A549 (cell line): ENCODE measurements around the gene MAX. TPM values are rescaled to one million over a fixed set of nuclear protein-coding genes. Genes with fewer than 3 reads are reported as not detected.

Experiments
- ATAC-seq, 2 experiments: fragments of 200-7000 bp in 1 of 2; fragments of >200 bp in 1 of 2; cut with Nextera tagmentation in 1 of 2; cut with Tn5 transposase in 1 of 2; 3 replicates each; pipeline versions ENCODE4 v1.8.0 to v1.9.1; 2018 to 2020; ENCODE audit warnings: mild to moderate bottlenecking in 1 of 2, moderate library complexity in 1 of 2
- CTCF ChIA-PET: fragments of 300-600 bp; sonication (Branson Sonifier 250); formaldehyde crosslinking; extraction: SDS; loops from one replicate; lab custom pipeline; 2021; ENCODE audit warnings: antibody characterized with exemption, inconsistent platforms; lab: Yijun Ruan, JAX
- POLR2A ChIA-PET: fragments of 350-600 bp; formaldehyde crosslinking; extraction: SDS; loops from one replicate; lab custom pipeline; 2021; ENCODE audit warnings: antibody characterized with exemption, inconsistent platforms; lab: Yijun Ruan, JAX
- DNase-seq, 2 experiments: peaks; one replicate each; pipeline versions ENCODE4 v3.0.0 to v3.0.0-alpha.2; 2011 to 2016; ENCODE audit warnings: low read depth in 1 of 2, low spot score in 1 of 2
- FAIRE-seq: peaks from 2 replicates; lab custom pipeline; 2011; peaks lifted over from hg19 to GRCh38; lab: Jason Lieb, UNC
- H3K27ac ChIP-seq, 2 experiments: fragments of >200 bp; sonication (Bioruptor Twin); formaldehyde crosslinking; 3 replicates each; pipeline ENCODE4 v1.5.1; 2016 to 2017
- H3K4me1 ChIP-seq: fragments of >200 bp; sonication (Bioruptor Twin); formaldehyde crosslinking; 3 replicates; pipeline ENCODE4 v1.6.1; 2016
- H3K4me2 ChIP-seq: fragments of >200 bp; sonication (Bioruptor Twin); formaldehyde crosslinking; 3 replicates; pipeline ENCODE4 v1.6.1; 2016
- H3K4me3 ChIP-seq: fragments of >200 bp; sonication (Bioruptor Twin); formaldehyde crosslinking; 3 replicates; pipeline ENCODE4 v1.5.1; 2016
- H3K9me3 ChIP-seq: fragments of >200 bp; sonication (Bioruptor Twin); formaldehyde crosslinking; 3 replicates; pipeline ENCODE4 v1.6.1; 2016
- BHLHE40 ChIP-seq: IDR thresholded peaks from 2 replicates; pipeline ENCODE4 v1.6.1; 2012; ENCODE audit warnings: low read depth, low read length, inconsistent platforms
- CBX8 ChIP-seq: fragments of 200-600 bp; sonication (generic); IDR thresholded peaks from 2 replicates; pipeline ENCODE4 v1.6.1; 2016
- EHF ChIP-seq: fragments of 250-450 bp; sonication (Bioruptor Pico); IDR thresholded peaks from 2 replicates; pipeline ENCODE4 v1.5.0; 2020; ENCODE audit warnings: mild to moderate bottlenecking
- EHMT2 ChIP-seq: fragments of 200-600 bp; sonication (generic); IDR thresholded peaks from 2 replicates; pipeline ENCODE4 v1.6.1; 2016; ENCODE audit warnings: antibody characterized with exemption, low read depth, mild to moderate bottlenecking, moderate library complexity
- EP300 ChIP-seq, 2 experiments: fragments of >200 bp; sonication (Bioruptor Twin); formaldehyde crosslinking; IDR thresholded peaks; 2 replicates in 1 of 2; 3 replicates in 1 of 2; pipeline ENCODE4 v1.6.1; 2016 to 2017
- FOSB ChIP-seq: fragments of 250-450 bp; sonication (Bioruptor Pico); IDR thresholded peaks from 2 replicates; pipeline ENCODE4 v1.5.0; 2020; ENCODE audit warnings: mild to moderate bottlenecking, moderate library complexity
- FOSL2 ChIP-seq, 2 experiments: fragments of 450-650 bp in 1 of 2; fragments of >200 bp in 1 of 2; sonication (Bioruptor Twin) in 1 of 2; formaldehyde crosslinking; IDR thresholded peaks; 2 replicates each; pipeline versions ENCODE4 v1.5.0 to v1.6.1; 2016 to 2020; ENCODE audit warnings: mild to moderate bottlenecking in 1 of 2, moderate library complexity in 1 of 2
- HOXB5 ChIP-seq: fragments of 250-450 bp; sonication (Bioruptor Pico); IDR thresholded peaks from 2 replicates; pipeline ENCODE4 v1.5.0; 2020; ENCODE audit warnings: mild to moderate bottlenecking, moderate library complexity
- KDM5A ChIP-seq: fragments of 200-600 bp; sonication (generic); IDR thresholded peaks from 2 replicates; pipeline ENCODE4 v1.6.1; 2016; ENCODE audit warnings: antibody characterized with exemption, mild to moderate bottlenecking
- MAFK ChIP-seq: fragments of 450-650 bp; IDR thresholded peaks from 2 replicates; pipeline ENCODE4 v1.6.1; 2014; ENCODE audit not compliant: partially characterized antibody
- PHF8 ChIP-seq: fragments of 200-600 bp; sonication (generic); IDR thresholded peaks from 2 replicates; pipeline ENCODE4 v1.6.1; 2016; ENCODE audit warnings: low read depth, mild to moderate bottlenecking, antibody characterized with exemption, moderate library complexity, borderline replicate concordance
- POLR2AphosphoS2 ChIP-seq: conservative IDR thresholded peaks from 2 replicates; pipeline ENCODE4 v1.6.1; 2012; ENCODE audit warnings: low read length, improper control_type of control experiment, inconsistent platforms
- RCOR1 ChIP-seq: fragments of 150-350 bp; IDR thresholded peaks from 2 replicates; pipeline ENCODE4 v1.6.1; 2014; ENCODE audit warnings: antibody characterized with exemption, low read length, low read depth
- RFX5 ChIP-seq: fragments of 450-650 bp; IDR thresholded peaks from 2 replicates; pipeline ENCODE4 v1.7.1; 2014; ENCODE audit warnings: antibody characterized with exemption, mild to moderate bottlenecking, moderate library complexity
- SMC3 ChIP-seq: fragments of >200 bp; sonication (Bioruptor Twin); formaldehyde crosslinking; IDR thresholded peaks from 3 replicates; pipeline ENCODE4 v1.6.1; 2018; ENCODE audit warnings: inconsistent platforms
- SREBF2 ChIP-seq: fragments of 450-650 bp; IDR thresholded peaks from 2 replicates; pipeline ENCODE4 v1.6.1; 2014; ENCODE audit warnings: mild to moderate bottlenecking, moderate library complexity
- ZNF302 ChIP-seq: fragments of 250-450 bp; sonication (Bioruptor Pico); IDR thresholded peaks from 2 replicates; pipeline ENCODE4 v1.9.0; 2021; ENCODE audit warnings: inconsistent platforms, mild to moderate bottlenecking, moderate library complexity
- ZSCAN20 ChIP-seq: fragments of 250-450 bp; sonication (Bioruptor Pico); IDR thresholded peaks from 2 replicates; pipeline ENCODE4 v1.8.0; 2022; ENCODE audit warnings: mild to moderate bottlenecking, moderate library complexity
- WGBS: methylation state at CpG from one replicate; pipeline ENCODE4 v1.1.6; 2017; ENCODE audit errors: missing lambda C conversion rate; 5-methylcytosine and 5-hydroxymethylcytosine counted together
- polyA plus RNA-seq, 4 experiments: library from polyadenylated mRNA; depleted of rRNA in 3 of 4; stranded (reverse); fragments of >200 nt; fragmentation: RNase III in 1 of 4; extraction: RNeasy Plus Mini Kit Qiagen cat#74134 plus additional on column Dnase treatment in 1 of 4; gene quantifications; 2 replicates in 3 of 4; 3 replicates in 1 of 4; pipeline ENCODE4 v1.2.3, GENCODE V29; 2011 to 2017
- TF ChIP-seq, protein P1 (sequence below): IDR thresholded peaks from 2 replicates; pipeline ENCODE4 v1.6.1; 2012
- TF ChIP-seq, protein P2 (sequence below): fragments of >200 bp; sonication (Bioruptor Twin); formaldehyde crosslinking; IDR thresholded peaks from 2 replicates; pipeline ENCODE4 v1.6.1; 2016
- TF ChIP-seq, protein P3 (sequence below): fragments of 200-600 bp; sonication (generic); IDR thresholded peaks from 2 replicates; pipeline ENCODE4 v1.6.1; 2016; ENCODE audit warnings: antibody characterized with exemption, mild to moderate bottlenecking, moderate library complexity
- TF ChIP-seq, protein P4 (sequence below): fragments of 450-650 bp; IDR thresholded peaks from 2 replicates; pipeline ENCODE4 v1.6.1; 2014; ENCODE audit warnings: antibody characterized with exemption
- TF ChIP-seq, protein P5 (sequence below): fragments of >200 bp; sonication (Bioruptor Twin); formaldehyde crosslinking; IDR thresholded peaks from 3 replicates; pipeline ENCODE4 v1.5.1; 2016
- TF ChIP-seq, protein P6 (sequence below): IDR thresholded peaks from 2 replicates; pipeline ENCODE4 v1.6.1; 2012

The MAX gene
- polyA plus RNA-seq, 2 of the 4 experiments (the other 2 are of a cell fraction), result 44.0 to 53.2 TPM

DNA sequence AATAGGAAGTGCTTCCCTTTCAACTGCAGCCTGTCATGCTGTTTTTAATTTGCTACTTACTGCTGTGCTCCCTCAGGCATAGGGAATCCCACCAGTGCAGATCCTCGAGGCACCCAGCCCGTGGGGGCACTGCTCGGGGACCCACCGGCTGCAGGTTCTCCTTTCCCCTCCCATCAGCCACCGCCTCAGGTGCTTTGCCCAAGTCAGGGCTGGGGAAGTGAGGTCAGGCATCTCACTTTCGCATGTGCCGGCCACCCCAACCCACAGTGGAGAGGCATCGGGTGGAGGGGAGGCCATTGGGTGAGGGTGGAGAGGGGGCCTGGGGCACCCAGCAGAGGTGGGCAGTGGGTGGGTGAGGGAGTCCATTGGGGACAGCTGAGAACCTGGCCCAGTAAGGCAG lies 41.9 kb upstream of the MAX start:
- no peaks in the 10 kb centered on the region for H3K4me1 ChIP-seq
- 53% methylated on average over 3 of the region's 8 CpGs for WGBS
- POLR2A ChIA-PET, result no interaction called here
- no peak overlapping the region for H3K4me3 ChIP-seq
- TF ChIP-seq CBX8 (no peak), ZNF302 (CRISPR knock-in tag) (no peak), EP300 (IDR thresholded peaks at IDR 0.05) (no peak), POLR2AphosphoS2 (no peak), RFX5 (no peak), ZSCAN20 (CRISPR knock-in tag) (no peak), FOSB (CRISPR knock-in tag) (no peak), SMC3 (no peak), EHMT2 (no peak), BHLHE40 (no peak)
- TF ChIP-seq, protein P1, sequence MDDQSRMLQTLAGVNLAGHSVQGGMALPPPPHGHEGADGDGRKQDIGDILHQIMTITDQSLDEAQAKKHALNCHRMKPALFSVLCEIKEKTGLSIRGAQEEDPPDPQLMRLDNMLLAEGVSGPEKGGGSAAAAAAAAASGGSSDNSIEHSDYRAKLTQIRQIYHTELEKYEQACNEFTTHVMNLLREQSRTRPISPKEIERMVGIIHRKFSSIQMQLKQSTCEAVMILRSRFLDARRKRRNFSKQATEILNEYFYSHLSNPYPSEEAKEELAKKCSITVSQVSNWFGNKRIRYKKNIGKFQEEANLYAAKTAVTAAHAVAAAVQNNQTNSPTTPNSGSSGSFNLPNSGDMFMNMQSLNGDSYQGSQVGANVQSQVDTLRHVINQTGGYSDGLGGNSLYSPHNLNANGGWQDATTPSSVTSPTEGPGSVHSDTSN, result no peak
- TF ChIP-seq, all 56 proteins: peak for 0
- Histone ChIP-seq H3K4me2 (no peak overlapping the region), H3K27ac (no peak overlapping the region), H3K9me3 (no peaks in the 10 kb centered on the region)
- ATAC-seq (no peak; a peak in 1 of 6 replicates), FAIRE-seq (no peak), DNase-seq (no peak)
- CTCF ChIA-PET, result interaction anchor here (1.6 kb wide), 1 partner anchor 18 kb away, joined by 4 read pairs; no protein-coding TSS in a partner anchor

DNA sequence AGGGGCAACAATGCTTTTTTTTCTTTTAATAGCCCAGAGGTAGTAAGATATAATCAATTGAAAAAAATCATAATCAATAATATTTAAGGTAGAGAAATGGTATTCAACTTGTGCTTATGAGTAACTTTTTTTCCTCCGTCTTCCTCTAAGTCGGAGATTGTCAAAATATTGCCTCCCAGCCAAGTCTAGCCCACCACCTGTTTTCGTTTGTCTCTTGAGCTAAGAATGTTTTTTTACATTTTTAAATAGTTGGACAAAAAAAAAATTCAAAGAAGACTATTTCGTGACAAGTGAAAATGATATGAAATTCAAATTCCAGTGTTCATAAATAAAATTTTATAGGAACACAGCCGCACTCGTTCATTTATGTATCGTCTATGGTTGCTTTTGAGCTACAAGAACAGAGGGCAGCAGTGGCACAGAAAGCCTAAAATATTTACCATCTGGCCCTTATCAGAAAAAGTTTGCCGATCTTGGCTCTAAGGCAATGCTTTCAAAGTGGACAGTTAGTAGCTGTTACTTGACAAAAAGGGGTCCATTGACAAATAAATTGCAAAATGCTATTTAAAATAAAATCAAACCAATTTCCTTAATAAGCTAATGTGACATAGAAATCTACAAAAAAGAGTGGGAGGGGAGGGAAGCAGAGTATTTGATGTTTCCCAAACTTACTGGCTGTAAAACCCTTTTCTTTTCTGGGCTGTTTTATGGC lies 40.8 kb upstream of the MAX start:
- ATAC-seq, result no peak
- H3K4me3 ChIP-seq, result no peak overlapping the region
- no peak for FAIRE-seq
- H3K4me1 ChIP-seq, result no peaks in the 10 kb centered on the region
- no peak overlapping the region for H3K4me2 ChIP-seq
- ChIA-PET CTCF (interaction anchor here (1.5 to 1.6 kb wide), 2 partner anchors 19 to 27 kb away, joined by 4 read pairs; no protein-coding TSS in a partner anchor), POLR2A (no interaction called here)
- TF ChIP-seq, protein P2, sequence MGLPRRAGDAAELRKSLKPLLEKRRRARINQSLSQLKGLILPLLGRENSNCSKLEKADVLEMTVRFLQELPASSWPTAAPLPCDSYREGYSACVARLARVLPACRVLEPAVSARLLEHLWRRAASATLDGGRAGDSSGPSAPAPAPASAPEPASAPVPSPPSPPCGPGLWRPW, result no peak
- TF ChIP-seq EHF (CRISPR knock-in tag) (no peak), HOXB5 (no peak), KDM5A (no peak), SREBF2 (no peak), ZSCAN20 (CRISPR knock-in tag) (no peak), FOSL2 (IDR thresholded peaks at IDR 0.05) (no peak), FOSL2 (CRISPR knock-in tag; IDR thresholded peaks at IDR 0.05) (no peak), MAFK (no peak), RCOR1 (no peak), PHF8 (no peak), SMC3 (no peak)
- TF ChIP-seq, protein P3, sequence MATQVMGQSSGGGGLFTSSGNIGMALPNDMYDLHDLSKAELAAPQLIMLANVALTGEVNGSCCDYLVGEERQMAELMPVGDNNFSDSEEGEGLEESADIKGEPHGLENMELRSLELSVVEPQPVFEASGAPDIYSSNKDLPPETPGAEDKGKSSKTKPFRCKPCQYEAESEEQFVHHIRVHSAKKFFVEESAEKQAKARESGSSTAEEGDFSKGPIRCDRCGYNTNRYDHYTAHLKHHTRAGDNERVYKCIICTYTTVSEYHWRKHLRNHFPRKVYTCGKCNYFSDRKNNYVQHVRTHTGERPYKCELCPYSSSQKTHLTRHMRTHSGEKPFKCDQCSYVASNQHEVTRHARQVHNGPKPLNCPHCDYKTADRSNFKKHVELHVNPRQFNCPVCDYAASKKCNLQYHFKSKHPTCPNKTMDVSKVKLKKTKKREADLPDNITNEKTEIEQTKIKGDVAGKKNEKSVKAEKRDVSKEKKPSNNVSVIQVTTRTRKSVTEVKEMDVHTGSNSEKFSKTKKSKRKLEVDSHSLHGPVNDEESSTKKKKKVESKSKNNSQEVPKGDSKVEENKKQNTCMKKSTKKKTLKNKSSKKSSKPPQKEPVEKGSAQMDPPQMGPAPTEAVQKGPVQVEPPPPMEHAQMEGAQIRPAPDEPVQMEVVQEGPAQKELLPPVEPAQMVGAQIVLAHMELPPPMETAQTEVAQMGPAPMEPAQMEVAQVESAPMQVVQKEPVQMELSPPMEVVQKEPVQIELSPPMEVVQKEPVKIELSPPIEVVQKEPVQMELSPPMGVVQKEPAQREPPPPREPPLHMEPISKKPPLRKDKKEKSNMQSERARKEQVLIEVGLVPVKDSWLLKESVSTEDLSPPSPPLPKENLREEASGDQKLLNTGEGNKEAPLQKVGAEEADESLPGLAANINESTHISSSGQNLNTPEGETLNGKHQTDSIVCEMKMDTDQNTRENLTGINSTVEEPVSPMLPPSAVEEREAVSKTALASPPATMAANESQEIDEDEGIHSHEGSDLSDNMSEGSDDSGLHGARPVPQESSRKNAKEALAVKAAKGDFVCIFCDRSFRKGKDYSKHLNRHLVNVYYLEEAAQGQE, result no peak
- TF ChIP-seq, protein P4, sequence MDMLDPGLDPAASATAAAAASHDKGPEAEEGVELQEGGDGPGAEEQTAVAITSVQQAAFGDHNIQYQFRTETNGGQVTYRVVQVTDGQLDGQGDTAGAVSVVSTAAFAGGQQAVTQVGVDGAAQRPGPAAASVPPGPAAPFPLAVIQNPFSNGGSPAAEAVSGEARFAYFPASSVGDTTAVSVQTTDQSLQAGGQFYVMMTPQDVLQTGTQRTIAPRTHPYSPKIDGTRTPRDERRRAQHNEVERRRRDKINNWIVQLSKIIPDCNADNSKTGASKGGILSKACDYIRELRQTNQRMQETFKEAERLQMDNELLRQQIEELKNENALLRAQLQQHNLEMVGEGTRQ, result no peak
- TF ChIP-seq, protein P5, sequence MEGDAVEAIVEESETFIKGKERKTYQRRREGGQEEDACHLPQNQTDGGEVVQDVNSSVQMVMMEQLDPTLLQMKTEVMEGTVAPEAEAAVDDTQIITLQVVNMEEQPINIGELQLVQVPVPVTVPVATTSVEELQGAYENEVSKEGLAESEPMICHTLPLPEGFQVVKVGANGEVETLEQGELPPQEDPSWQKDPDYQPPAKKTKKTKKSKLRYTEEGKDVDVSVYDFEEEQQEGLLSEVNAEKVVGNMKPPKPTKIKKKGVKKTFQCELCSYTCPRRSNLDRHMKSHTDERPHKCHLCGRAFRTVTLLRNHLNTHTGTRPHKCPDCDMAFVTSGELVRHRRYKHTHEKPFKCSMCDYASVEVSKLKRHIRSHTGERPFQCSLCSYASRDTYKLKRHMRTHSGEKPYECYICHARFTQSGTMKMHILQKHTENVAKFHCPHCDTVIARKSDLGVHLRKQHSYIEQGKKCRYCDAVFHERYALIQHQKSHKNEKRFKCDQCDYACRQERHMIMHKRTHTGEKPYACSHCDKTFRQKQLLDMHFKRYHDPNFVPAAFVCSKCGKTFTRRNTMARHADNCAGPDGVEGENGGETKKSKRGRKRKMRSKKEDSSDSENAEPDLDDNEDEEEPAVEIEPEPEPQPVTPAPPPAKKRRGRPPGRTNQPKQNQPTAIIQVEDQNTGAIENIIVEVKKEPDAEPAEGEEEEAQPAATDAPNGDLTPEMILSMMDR, result no peak
- TF ChIP-seq, protein P6, sequence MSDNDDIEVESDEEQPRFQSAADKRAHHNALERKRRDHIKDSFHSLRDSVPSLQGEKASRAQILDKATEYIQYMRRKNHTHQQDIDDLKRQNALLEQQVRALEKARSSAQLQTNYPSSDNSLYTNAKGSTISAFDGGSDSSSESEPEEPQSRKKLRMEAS, result no peak
- no peak overlapping the region for H3K27ac ChIP-seq
- H3K9me3 ChIP-seq, result no peaks in the 10 kb centered on the region
- DNase-seq, result no peak
- 59% methylated on average over 8 of the region's 8 CpGs for WGBS
